Lung (tissue), 12 donors: ENCODE results near the gene LRRIQ4. TPM values are rescaled to one million over a fixed set of nuclear protein-coding genes. Genes with fewer than 3 reads are reported as not detected.

Experiments
- ATAC-seq: fragments of 200-7000 bp; cut with Tn5 transposase; one replicate; pipeline ENCODE4 v1.9.1; 2020; ENCODE audit warnings: moderate number of reproducible peaks; ENCODE audit not compliant: insufficient read depth, low FRiP score
- DNase-seq, 3 donors: peaks; one replicate each; pipeline ENCODE4 v3.0.0-alpha.2; 2013 to 2017
- H3K27ac ChIP-seq, 2 donors: one replicate each; pipeline ENCODE4 v1.5.1; 2013; ENCODE audit warnings: mild to moderate bottlenecking in 2 of 2, moderate library complexity in 2 of 2, control low read depth in 1 of 2, inconsistent platforms in 1 of 2, low read depth in 1 of 2, low read length in 1 of 2
- H3K27me3 ChIP-seq, 3 donors: one replicate each; pipeline ENCODE4 v1.5.1; 2013; ENCODE audit warnings: low read length in 2 of 3; ENCODE audit not compliant: control insufficient read depth in 3 of 3, insufficient read depth in 3 of 3
- H3K36me3 ChIP-seq, 4 donors: one replicate each; pipeline ENCODE4 v1.5.1; 2013; ENCODE audit warnings: low read length in 4 of 4, mild to moderate bottlenecking in 1 of 4, moderate library complexity in 1 of 4; ENCODE audit not compliant: control insufficient read depth in 4 of 4, insufficient read depth in 4 of 4
- H3K4me1 ChIP-seq, 5 donors: one replicate each; pipeline ENCODE4 v1.5.1; 2013; ENCODE audit warnings: low read length in 5 of 5, mild to moderate bottlenecking in 2 of 5, moderate library complexity in 1 of 5; ENCODE audit not compliant: control insufficient read depth in 5 of 5, insufficient read depth in 5 of 5
- H3K4me3 ChIP-seq: one replicate; pipeline ENCODE4 v1.5.1; 2013; ENCODE audit warnings: mild to moderate bottlenecking, control low read depth, moderate library complexity
- H3K9ac ChIP-seq, 2 donors: one replicate each; pipeline ENCODE4 v1.5.1; 2013; ENCODE audit warnings: low read length in 2 of 2, control low read depth in 1 of 2; ENCODE audit not compliant: insufficient read depth in 1 of 2
- H3K9me3 ChIP-seq, 4 donors: one replicate each; pipeline ENCODE4 v1.5.1; 2013; ENCODE audit warnings: low read length in 3 of 4, mild to moderate bottlenecking in 1 of 4, moderate library complexity in 1 of 4; ENCODE audit not compliant: control insufficient read depth in 4 of 4, insufficient read depth in 3 of 4
- CTCF ChIP-seq: IDR thresholded peaks from 2 replicates; pipeline ENCODE4 v1.5.1; 2012; ENCODE audit warnings: mild to moderate bottlenecking; ENCODE audit errors: control extremely low read depth, extremely low read depth
- WGBS, 2 donors: extraction: QIAGEN DNeasy Blood & Tissue Kit; methylation state at CpG; one replicate each; pipeline ENCODE4 v1.1.7; 2013; 5-methylcytosine and 5-hydroxymethylcytosine counted together
- polyA plus RNA-seq, 2 donors: library from polyadenylated mRNA; stranded (reverse); fragments of 200-250 nt; gene quantifications; one replicate each; pipeline ENCODE4 v1.2.1, GENCODE V29; 2013
- total RNA-seq, 2 donors: library from RNA; depleted of rRNA in 1 of 2; stranded (reverse); fragments of >200 nt in 1 of 2; gene quantifications; one replicate each; pipeline ENCODE4 v1.2.1, GENCODE V29; 2014 to 2021
- donor health status: control.
- donor health status: control.
- donor health status: Bipolar disorder and iron deficiency.
- donor health status: healthy.
- donor health status: DM: yes; HTN: yes; CAD: no.

The LRRIQ4 gene
- total and polyA plus RNA-seq, 4 donors = 0.03 to 0.09 TPM; not detected in 2

- ATAC-seq (no peak), DNase-seq (no peak)
- no peaks in the 10 kb centered on the region for H3K27me3 ChIP-seq
- no peak overlapping the region for H3K9ac ChIP-seq
- H3K27ac ChIP-seq = no peak overlapping the region
- H3K4me1 ChIP-seq = peaks cover 0 to 1% (median 0%) of the 10 kb centered on the region in 5 donors
- WGBS, 2 donors = 94 to 95% methylated on average over 1 of the region's 1 CpG
- H3K4me3 ChIP-seq = no peak overlapping the region
- no peak for TF ChIP-seq CTCF
- H3K36me3 ChIP-seq = peaks cover 6 to 10% (median 9%) of the 10 kb centered on the region in 4 donors
- no peaks in the 10 kb centered on the region for H3K9me3 ChIP-seq
Measured at GRCh38 chr3:169792359-169792758, 20.3 kb upstream of the LRRIQ4 start.

- H3K36me3 ChIP-seq = peaks cover 0 to 4% (median under 1%) of the 10 kb centered on the region in 4 donors
- no peaks in the 10 kb centered on the region for H3K9me3 ChIP-seq
- H3K27me3 ChIP-seq = no peaks in the 10 kb centered on the region
- DNase-seq (no peak), ATAC-seq (no peak)
- TF ChIP-seq CTCF = no peak
- no peak overlapping the region for H3K9ac ChIP-seq
- no peak overlapping the region for H3K4me3 ChIP-seq
- H3K4me1 ChIP-seq = no peaks in the 10 kb centered on the region
- WGBS, 2 donors = 92 to 94% methylated on average over 3 of the region's 3 CpGs
- no peak overlapping the region for H3K27ac ChIP-seq
Measured at GRCh38 chr3:169804681-169805080, 8.0 kb upstream of the LRRIQ4 start.

- no peak overlapping the region for H3K27ac ChIP-seq
- TF ChIP-seq CTCF = no peak
- peaks cover 0 to 9% (median 5%) of the 10 kb centered on the region in 5 donors for H3K4me1 ChIP-seq
- H3K36me3 ChIP-seq = no peaks in the 10 kb centered on the region
- WGBS, 2 donors = 27 to 45% methylated on average over 2 of the region's 2 CpGs
- DNase-seq (no peak), ATAC-seq (no peak)
- no peaks in the 10 kb centered on the region for H3K27me3 ChIP-seq
- no peak overlapping the region for H3K9ac ChIP-seq
- H3K4me3 ChIP-seq = no peak overlapping the region
- H3K9me3 ChIP-seq = no peaks in the 10 kb centered on the region
Measured at GRCh38 chr3:169809230-169809795, 3.4 kb upstream of the LRRIQ4 start.
